HUES64 (cell line): ENCODE data around the gene RELN.
"Not testable (repeated sequence)": the region's sequence is repeated elsewhere in the genome, so short reads cannot be mapped to it uniquely, and the experiment has no call there.

Experiments used
- H3K27ac ChIP-seq: 2 replicates; pipeline ENCODE4 v1.7.0; 2013; ENCODE audit warnings: low read depth, low read length, inconsistent platforms
- H3K27me3 ChIP-seq: 2 replicates; pipeline ENCODE4 v1.6.1; 2013; ENCODE audit warnings: mild to moderate bottlenecking, low read length; ENCODE audit not compliant: insufficient read depth
- H3K36me3 ChIP-seq: 2 replicates; pipeline ENCODE4 v1.6.1; 2013; ENCODE audit warnings: mild to moderate bottlenecking, low read length; ENCODE audit not compliant: insufficient read depth
- H3K4me1 ChIP-seq: 2 replicates; pipeline ENCODE4 v1.6.1; 2013; ENCODE audit warnings: mild to moderate bottlenecking, low read length, moderate library complexity; ENCODE audit not compliant: insufficient read depth
- H3K4me3 ChIP-seq: 2 replicates; pipeline ENCODE4 v1.5.1; 2013; ENCODE audit warnings: mild to moderate bottlenecking, low read length, moderate library complexity
- H3K9ac ChIP-seq: 2 replicates; pipeline ENCODE4 v1.6.1; 2013; ENCODE audit warnings: mild to moderate bottlenecking, low read depth, low read length
- H3K9me3 ChIP-seq: 2 replicates; pipeline ENCODE4 v1.6.1; 2013; ENCODE audit warnings: low read depth, low read length; ENCODE audit not compliant: insufficient read depth
- WGBS: fragments of 150-250, 120-280 bp; methylation state at CpG from one replicate; pipeline ENCODE4 v1.1.7; 2013; ENCODE audit warnings: missing lambda C conversion rate; 5-methylcytosine and 5-hydroxymethylcytosine counted together

Gene RELN

GRCh38 chr7:103784646-103785286, 204.7 kb downstream of the RELN start:
- Histone ChIP-seq H3K9ac (no peak overlapping the region), H3K36me3 (no peaks in the 10 kb centered on the region), H3K4me3 (no peak overlapping the region), H3K9me3 (no peaks in the 10 kb centered on the region), H3K4me1 (no peaks in the 10 kb centered on the region), H3K27ac (no peak overlapping the region), H3K27me3 (no peaks in the 10 kb centered on the region; the same call in 1 of the 2 replicates)
- no CpG with 5 or more reads among the region's 1 CpG for WGBS

GRCh38 chr7:103781409-103781808, 208.0 kb downstream of the RELN start:
- Histone ChIP-seq H3K9me3 (no peaks in the 10 kb centered on the region), H3K9ac (no peak overlapping the region), H3K4me3 (no peak overlapping the region), H3K27me3 (no peaks in the 10 kb centered on the region; the same call in 1 of the 2 replicates), H3K4me1 (no peaks in the 10 kb centered on the region), H3K27ac (no peak overlapping the region), H3K36me3 (no peaks in the 10 kb centered on the region)
- whole genome bisulfite sequencing: 75% methylated on average over 1 of the region's 1 CpG

GRCh38 chr7:103780561-103780960, 208.9 kb downstream of the RELN start:
- H3K4me3 ChIP-seq, H3K9me3 ChIP-seq, H3K27me3 ChIP-seq, H3K4me1 ChIP-seq, H3K36me3 ChIP-seq, H3K9ac ChIP-seq, H3K27ac ChIP-seq: not testable (repeated sequence)
- 96% methylated on average over 1 of the region's 2 CpGs for WGBS

GRCh38 chr7:103777440-103777839, 212.0 kb downstream of the RELN start:
- no peak overlapping the region for H3K27ac ChIP-seq
- no peaks in the 10 kb centered on the region for H3K9me3 ChIP-seq
- H3K9ac ChIP-seq: no peak overlapping the region
- no peaks in the 10 kb centered on the region; the same call in 1 of the 2 replicates for H3K27me3 ChIP-seq
- H3K4me1 ChIP-seq: no peaks in the 10 kb centered on the region
- WGBS: 74% methylated on average over 5 of the region's 6 CpGs
- H3K4me3 ChIP-seq: no peak overlapping the region
- no peaks in the 10 kb centered on the region for H3K36me3 ChIP-seq

GRCh38 chr7:103773726-103774125, 215.7 kb downstream of the RELN start:
- Histone ChIP-seq H3K36me3 (no peaks in the 10 kb centered on the region), H3K27ac (no peak overlapping the region), H3K9ac (no peak overlapping the region), H3K4me1 (no peaks in the 10 kb centered on the region), H3K9me3 (no peaks in the 10 kb centered on the region), H3K4me3 (no peak overlapping the region), H3K27me3 (no peaks in the 10 kb centered on the region)
- 86% methylated on average over 7 of the region's 7 CpGs for WGBS

- Histone ChIP-seq H3K27me3 (no peaks in the 10 kb centered on the region), H3K27ac (no peak overlapping the region), H3K4me3 (no peak overlapping the region), H3K9me3 (no peaks in the 10 kb centered on the region), H3K4me1 (no peaks in the 10 kb centered on the region), H3K36me3 (no peaks in the 10 kb centered on the region), H3K9ac (no peak overlapping the region)
- WGBS: 77% methylated on average over 2 of the region's 2 CpGs
These were observed 217.2 kb downstream of the RELN start for GRCh38 chr7:103772171-103772773.

GRCh38 chr7:103771294-103771693, 218.2 kb downstream of the RELN start:
- Histone ChIP-seq H3K9ac (no peak overlapping the region), H3K27ac (no peak overlapping the region), H3K4me1 (peaks cover 6% of the 10 kb centered on the region; the same call in 1 of the 2 replicates), H3K36me3 (no peaks in the 10 kb centered on the region), H3K9me3 (no peaks in the 10 kb centered on the region), H3K27me3 (no peaks in the 10 kb centered on the region), H3K4me3 (no peak overlapping the region)
- 74% methylated on average over 2 of the region's 2 CpGs for WGBS

- H3K36me3 ChIP-seq: no peaks in the 10 kb centered on the region
- H3K4me3 ChIP-seq: no peak overlapping the region
- 79% methylated on average over 5 of the region's 5 CpGs for WGBS
- no peaks in the 10 kb centered on the region for H3K9me3 ChIP-seq
- H3K27me3 ChIP-seq: no peaks in the 10 kb centered on the region
- H3K4me1 ChIP-seq: peaks cover 16% of the 10 kb centered on the region
- H3K9ac ChIP-seq: no peak overlapping the region
- H3K27ac ChIP-seq: no peak overlapping the region
These were observed 222.8 kb downstream of the RELN start for GRCh38 chr7:103766660-103767059.

- 40% methylated on average over 3 of the region's 3 CpGs for whole genome bisulfite sequencing
These were observed 223.6 kb downstream of the RELN start for GRCh38 chr7:103765901-103766300.

GRCh38 chr7:103764901-103765300, 224.6 kb downstream of the RELN start:
- 91% methylated on average over 8 of the region's 8 CpGs for WGBS
- Histone ChIP-seq H3K4me3 (no peak overlapping the region), H3K9ac (no peak overlapping the region), H3K4me1 (peaks cover 16% of the 10 kb centered on the region), H3K27ac (no peak overlapping the region), H3K9me3 (no peaks in the 10 kb centered on the region), H3K27me3 (no peaks in the 10 kb centered on the region), H3K36me3 (no peaks in the 10 kb centered on the region)

More at GRCh38 chr7:103765901-103766300, 223.6 kb downstream of the RELN start:
- no peaks in the 10 kb centered on the region for H3K36me3 ChIP-seq
- no peak overlapping the region for H3K4me3 ChIP-seq
- peaks cover 16% of the 10 kb centered on the region for H3K4me1 ChIP-seq
- no peak overlapping the region for H3K9ac ChIP-seq
- H3K27ac ChIP-seq: no peak overlapping the region
- H3K27me3 ChIP-seq: no peaks in the 10 kb centered on the region
- no peaks in the 10 kb centered on the region for H3K9me3 ChIP-seq

- WGBS: 85% methylated on average over 1 of the region's 1 CpG
- Histone ChIP-seq H3K9ac (no peak overlapping the region), H3K4me1 (peaks cover 16% of the 10 kb centered on the region), H3K27ac (no peak overlapping the region), H3K36me3 (no peaks in the 10 kb centered on the region), H3K4me3 (no peak overlapping the region), H3K27me3 (no peaks in the 10 kb centered on the region), H3K9me3 (no peaks in the 10 kb centered on the region)
These were observed 226.6 kb downstream of the RELN start for GRCh38 chr7:103762877-103763276.
